ENCODE data around the gene EIF4A3.

DNA sequence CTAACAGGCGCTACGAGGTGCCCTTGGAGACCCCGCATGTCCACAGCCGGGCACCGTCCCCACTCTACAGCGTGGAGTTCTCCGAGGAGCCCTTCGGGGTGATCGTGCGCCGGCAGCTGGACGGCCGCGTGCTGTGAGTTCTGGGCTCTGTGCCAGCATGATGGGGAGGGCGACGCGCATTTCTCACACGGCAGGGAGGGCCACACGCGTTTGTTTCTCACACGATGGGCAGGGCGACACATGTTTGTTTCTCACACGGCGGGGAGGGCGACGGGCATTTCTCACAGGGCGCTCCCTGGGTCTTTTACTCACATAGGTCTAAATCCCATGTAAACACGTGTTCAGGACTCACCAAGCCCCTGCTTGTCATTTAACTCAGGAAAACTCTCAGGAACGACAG, 41.2 kb downstream of the EIF4A3 start:
- TF ChIP-seq, protein P1, sequence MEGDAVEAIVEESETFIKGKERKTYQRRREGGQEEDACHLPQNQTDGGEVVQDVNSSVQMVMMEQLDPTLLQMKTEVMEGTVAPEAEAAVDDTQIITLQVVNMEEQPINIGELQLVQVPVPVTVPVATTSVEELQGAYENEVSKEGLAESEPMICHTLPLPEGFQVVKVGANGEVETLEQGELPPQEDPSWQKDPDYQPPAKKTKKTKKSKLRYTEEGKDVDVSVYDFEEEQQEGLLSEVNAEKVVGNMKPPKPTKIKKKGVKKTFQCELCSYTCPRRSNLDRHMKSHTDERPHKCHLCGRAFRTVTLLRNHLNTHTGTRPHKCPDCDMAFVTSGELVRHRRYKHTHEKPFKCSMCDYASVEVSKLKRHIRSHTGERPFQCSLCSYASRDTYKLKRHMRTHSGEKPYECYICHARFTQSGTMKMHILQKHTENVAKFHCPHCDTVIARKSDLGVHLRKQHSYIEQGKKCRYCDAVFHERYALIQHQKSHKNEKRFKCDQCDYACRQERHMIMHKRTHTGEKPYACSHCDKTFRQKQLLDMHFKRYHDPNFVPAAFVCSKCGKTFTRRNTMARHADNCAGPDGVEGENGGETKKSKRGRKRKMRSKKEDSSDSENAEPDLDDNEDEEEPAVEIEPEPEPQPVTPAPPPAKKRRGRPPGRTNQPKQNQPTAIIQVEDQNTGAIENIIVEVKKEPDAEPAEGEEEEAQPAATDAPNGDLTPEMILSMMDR (optimal IDR thresholded peaks at IDR 0.05 in 1 of 3, IDR thresholded peaks at IDR 0.05 in 1 of 3, conservative IDR thresholded peaks at IDR 0.05 in 1 of 3; ENCODE audit: extremely low read depth in 1 of 3, insufficient read depth in 2 of 3, low read length in 3 of 3) = no peak
- no peak for TF ChIP-seq EZH2 (IDR thresholded peaks at IDR 0.05; ENCODE audit: low read length)

Data from keratinocyte (primary cell).